ENCODE results near the gene ATAD5.
A peak's percentile ranks its signal among the peaks of the same experiment; 100 is the strongest.
"Not testable (repeated sequence)": the region's sequence is repeated elsewhere in the genome, so short reads cannot be mapped to it uniquely, and the experiment has no call there.

Gene ATAD5

DNA sequence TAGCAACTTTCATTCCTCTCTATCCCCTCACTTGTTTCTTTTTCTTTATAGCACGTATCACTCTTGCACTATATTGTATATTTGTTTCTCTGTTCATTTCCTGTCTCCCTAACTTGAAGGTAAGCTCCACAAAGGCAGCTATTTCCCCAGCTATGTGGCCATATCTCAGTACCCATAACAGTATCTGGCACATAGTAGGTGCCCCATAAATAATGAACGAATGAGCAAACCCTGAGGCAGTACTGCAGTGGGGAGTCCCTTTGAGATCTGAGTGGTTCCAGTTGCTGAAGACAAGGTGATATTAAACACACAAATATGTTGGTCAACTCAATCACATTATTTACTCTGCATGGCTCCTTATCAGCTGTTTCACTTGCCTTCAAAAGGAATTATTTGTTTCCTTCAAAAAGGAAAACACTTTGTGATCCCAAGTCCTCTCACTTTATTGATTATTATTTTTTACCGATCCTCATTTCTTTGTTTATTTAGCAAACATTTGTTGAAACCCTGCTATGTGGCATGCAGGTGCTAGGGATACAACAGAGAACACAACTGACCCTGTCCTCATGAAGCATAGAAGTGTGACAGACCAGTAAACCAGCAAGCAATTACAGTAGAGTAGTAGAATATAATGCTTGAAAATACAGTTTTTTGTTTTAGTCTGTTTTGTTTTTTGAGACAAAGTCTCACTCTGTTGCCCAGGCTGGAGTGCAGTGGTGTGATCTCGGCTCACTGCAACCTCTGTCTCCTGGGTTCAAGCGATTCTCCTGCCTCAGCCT is 84.3 kb downstream of the ATAD5 start:
- DNase-seq: no peak

DNA sequence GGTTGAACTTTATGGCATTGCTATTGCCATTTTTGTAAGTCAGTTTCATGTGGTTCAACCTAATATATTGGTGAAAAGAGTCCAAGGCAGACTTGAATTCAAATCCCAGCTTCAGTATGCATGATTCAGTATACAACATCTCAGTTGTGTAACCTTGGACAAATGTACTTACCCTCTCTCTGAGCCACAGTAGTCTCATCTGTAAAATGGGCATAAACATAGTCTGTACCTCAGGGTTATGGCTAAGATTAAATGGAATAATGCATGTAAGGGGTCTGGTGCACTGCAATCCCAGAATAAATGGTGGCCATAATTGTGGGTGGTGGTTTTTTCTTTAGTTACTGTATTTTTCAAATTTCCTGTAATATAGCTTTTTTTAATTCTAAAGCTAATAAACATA is 85.3 kb downstream of the ATAD5 start:
- no peak for DNase-seq

DNA sequence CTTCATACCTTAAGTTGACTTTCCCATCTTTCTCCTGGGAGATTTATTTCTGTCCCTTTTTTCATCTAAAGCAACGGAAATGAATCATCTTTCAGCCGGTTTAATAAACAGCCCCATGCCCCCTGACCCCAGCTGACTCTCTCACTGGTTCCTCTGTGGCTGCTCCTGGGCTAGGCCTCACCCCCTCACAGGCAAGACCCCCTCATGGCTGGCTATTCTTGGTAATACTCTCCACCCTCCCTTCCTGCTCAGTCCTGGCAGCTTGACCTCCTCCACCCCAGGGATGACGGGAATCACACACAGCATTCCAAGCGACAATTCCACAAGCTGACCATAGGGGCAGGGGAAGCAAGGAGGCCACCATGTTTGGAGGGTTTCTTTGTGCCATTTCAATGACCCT is 88.5 kb downstream of the ATAD5 start:
- DNase-seq: no peak

DNA sequence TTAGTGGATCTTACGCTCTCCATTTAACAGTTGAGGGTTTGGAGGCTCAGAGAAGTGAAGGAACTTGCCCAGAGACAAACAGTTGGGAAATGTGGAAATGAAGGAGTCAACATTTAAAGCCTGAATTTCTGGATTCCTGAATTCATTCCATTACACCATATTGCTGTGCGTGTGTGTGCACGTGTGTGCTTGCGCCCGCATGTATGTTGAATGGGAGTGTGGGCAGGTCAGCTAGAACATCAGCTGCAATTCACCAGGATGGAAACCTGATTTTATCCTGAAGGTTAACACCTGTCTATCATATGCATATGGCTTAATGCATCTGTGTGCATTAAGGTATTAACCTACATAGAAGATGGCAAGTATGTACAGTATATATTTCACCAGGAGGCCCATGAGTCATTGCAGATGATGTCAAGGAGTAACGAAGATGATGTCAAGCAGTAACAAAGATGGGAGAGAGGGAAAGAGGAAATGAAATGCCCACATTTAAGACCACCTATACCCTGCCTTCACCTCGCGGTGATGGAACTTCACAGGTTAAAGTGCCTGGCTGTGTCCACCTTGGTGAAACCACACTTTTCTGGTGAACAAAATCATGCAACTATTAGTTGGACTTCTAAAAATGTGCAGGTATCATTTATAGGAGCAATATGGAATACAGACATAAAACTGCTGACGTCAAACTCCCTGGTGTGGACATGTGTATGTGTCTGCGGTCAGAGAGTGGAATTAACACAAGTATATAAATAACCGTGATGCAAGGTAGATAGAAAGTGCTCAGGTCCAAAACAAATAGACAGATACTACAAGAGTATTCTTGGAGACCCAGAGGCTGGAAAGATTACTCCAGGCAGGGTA is 89.1 kb downstream of the ATAD5 start:
- DNase-seq: no peak

DNA sequence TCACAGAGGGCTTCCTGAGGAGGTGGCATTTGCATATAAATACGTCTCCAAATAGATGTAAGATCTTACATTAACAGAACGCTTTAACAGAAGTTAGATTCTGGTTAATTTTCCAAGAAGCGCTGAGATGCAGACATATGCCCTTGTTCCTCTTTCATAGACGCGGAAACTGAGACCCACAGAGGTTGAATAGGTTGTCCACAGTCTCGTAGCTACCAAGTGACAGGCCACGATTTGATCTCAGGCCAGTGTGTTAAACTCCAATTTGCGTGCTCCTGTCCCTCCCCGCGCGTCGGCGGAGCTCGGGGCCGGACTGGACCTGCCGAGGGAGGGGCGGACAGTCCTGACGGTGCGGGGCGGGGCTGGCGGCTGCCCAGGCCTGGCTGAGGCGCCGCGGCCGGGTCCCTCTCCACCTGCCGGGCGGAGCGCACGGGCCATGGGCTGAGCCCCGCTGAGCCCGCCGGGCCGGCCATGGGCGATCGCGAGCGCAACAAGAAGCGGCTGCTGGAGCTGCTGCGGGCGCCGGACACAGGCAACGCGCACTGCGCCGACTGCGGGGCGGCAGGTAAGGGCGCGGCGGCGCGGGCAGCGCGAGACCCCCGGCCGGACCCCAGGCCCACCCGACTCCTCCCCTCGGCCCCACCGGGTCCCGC is 89.9 kb downstream of the ATAD5 start, which contains the start of gene ADAP2:
TSS of gene ADAP2 (plus strand) at position 402 of the 653 bp plus-strand sequence. CDS start at position 472, 70 bp downstream.
- DNase-seq: no peak

DNA sequence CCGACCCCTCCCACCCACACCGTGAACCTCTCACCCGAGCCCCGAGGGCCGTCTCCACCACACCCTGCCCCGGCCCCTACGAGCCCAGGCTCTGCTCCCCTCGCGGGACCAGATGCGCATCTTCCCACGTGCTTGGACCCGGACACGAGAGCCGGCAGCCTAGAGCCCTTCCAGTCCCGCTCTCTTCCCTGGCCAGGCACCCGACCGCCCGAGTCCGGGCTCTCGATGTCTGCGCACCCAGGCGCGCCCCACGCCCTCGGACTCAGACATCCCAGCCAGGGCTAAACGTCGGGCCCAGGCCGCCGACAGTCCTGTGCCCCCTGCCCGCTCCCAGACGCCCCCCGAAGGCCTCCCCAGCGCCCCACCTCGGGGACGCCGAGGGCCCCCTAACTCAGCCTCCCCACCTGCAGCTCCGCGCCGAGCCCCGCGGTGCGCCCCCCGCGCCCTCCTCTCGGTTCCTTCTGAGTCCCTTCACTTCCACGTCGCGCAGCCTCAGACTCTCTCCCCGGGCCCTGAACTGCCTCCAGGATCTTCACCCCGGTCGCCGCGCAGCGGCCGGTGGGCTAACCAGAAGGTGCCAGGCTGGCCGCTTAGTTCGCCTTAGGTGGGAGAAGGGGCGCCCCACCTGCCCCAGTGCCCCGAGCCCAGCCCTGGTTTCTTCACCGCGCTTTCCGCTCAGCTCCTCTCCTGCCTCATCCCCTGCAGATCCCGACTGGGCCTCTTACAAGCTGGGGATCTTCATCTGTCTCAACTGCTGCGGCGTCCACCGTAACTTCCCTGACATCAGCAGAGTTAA is 90.7 kb downstream of the ATAD5 start:
- no peak for DNase-seq

DNA sequence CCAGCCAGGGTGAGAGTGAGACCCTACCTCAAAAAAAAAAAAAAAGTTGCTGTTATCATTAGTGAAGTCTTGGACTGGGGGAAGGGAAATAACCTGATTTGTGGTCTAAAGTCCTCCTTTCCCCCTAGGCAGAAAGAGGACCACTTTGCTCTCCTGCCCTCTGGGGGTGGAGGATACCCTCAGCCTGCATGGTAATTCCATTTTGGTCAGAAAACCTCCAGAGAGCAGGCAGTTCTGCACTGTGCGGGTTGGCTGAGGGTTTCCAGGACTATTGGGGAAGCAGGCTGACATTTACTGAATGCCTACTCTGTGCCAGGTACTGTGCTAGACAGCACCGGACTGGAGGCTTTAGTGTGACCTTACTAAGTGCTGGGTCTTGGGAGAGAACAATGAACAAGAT is 92.6 kb downstream of the ATAD5 start:
- no peak for DNase-seq

DNA sequence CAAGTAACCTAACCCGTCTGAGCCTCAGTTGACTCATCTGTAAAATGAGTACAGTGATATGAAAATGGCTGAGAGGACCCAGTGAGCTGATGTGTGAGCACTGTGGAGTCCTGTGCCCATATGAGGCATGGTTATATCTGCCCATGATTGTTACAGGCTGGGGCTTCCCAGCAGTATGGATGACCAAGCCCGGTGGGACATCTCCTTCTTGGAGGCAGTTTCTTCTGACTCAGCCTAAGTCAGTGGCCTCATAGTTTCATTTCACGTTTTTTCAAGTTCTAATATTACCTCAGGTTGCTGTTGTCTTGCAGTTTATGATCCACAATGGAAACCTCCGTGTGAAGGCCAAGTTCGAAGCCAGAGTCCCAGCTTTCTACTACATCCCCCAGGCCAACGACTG is 94.8 kb downstream of the ATAD5 start:
- no peak for DNase-seq

DNA sequence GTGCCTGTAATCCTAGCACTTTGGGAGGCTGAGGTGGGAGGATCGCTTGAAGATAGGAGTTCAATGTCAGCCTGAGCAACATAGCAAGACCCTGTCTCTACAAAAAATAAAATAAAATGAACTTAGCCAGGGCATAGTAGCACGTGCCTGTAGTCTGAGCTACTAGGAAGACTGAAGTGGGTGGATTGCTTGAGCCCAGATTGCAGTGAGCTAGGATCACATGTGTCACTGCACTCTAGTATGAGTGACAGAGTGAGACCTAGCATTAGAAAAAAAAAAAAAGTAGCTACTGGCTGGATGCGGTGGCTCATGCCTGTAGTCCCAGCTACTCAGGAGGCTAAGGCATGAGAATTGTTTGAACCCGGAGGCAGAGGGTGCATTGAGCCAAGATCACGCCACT is 96.0 kb downstream of the ATAD5 start:
- DNase-seq: no peak

DNA sequence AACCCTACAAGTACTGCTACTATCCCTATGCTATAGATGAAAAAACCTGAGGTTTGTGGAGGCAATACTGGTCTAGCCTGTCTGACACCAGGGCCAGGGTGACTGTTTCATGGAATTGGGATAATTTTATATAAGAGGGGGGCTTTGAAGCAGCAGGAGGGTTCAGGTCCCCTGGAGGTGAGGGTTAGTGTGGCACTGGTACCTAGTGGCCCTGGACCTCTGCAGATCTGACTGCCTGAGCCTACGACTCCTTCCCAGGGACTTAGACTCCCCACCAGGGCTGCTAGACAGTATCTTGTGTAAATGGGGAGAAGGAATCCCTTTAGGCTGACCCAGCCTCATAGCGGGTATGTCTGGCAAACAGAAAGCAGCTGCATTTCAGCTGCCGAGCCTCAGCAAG is 96.8 kb downstream of the ATAD5 start:
- no peak for DNase-seq

DNA sequence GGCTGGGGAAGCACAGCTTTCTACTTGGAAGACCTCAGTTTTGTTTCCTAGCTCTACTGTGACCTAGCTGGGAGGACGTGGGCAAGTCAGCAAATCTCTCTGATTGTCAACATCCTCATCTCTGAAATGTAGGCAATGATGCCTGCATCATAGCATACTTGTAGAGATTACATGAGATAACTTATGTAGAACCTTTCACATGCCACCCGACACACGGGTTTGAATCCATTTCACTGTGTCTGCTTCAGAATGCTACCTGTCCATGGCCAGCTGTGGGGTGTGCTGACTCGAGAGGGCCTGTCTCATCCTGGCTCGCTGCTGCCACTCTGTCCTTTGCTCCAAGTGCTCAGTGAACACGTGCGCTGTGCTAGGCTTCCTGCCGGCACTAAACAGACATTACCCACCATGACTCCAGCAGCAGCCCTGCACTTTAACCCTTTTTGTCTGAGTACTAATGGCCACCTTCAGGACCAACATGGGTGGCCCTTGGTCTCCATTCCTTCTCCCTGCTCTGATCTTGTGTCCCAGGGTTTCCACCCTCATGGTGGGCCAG is 97.4 kb downstream of the ATAD5 start:
- no peak for DNase-seq

DNA sequence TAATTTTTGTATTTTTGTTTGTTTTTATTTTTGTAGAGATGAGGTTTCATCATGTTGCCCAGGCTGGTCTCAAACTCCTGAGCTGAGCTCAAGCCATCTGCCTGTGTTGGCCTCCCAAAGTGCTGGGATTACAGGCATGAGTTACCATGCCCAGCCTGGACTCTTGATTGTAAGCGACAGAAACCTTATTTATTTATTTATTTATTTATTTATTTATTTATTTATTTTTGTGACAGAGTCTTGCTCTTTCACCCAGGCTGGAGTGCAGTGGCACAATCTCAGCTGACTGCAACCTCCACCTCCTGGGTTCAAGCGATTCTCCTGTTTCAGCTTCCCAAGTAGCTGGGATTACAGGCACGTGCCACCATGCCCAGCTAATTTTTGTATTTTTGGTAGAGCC is 98.1 kb downstream of the ATAD5 start:
- DNase-seq: not testable (repeated sequence)

DNA sequence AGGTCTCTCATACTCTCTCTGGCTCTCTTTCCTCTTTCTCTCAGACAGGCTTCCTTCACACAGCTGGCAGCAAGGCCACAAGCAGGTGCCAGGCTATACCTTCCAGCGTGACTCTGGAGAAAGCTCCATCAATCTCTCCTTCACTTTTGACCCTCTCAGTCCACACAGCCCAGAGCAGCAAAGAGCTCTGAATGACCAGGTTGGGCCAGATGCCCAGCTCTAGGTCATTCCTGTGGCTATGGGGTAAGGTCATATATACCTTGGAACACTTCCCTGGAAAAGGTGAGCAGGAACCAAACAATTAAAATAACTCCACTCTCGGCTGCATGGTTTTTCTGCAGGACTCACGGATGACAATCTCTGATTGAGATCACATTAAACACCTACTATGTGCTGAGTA is 98.7 kb downstream of the ATAD5 start:
- DNase-seq: no peak

DNA sequence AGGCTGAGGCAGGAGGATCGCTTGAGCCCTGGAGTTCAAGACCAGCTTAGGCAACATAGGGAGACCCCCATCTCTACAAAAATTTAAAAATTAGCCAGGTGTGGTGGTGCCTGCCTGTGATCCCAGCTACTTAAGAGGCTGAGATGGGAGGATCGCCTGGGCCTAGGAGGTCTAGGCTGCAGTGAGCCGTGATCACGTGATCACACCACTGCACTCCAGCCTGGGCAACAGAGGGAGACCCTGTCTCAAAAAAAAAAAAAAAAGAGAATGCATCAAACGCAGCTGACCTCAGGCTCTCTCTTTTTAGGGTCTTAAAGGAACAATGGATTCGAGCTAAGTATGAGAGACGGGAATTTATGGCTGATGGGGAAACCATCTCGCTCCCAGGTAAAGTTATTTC is 99.8 kb downstream of the ATAD5 start:
- not testable (repeated sequence) for DNase-seq

DNA sequence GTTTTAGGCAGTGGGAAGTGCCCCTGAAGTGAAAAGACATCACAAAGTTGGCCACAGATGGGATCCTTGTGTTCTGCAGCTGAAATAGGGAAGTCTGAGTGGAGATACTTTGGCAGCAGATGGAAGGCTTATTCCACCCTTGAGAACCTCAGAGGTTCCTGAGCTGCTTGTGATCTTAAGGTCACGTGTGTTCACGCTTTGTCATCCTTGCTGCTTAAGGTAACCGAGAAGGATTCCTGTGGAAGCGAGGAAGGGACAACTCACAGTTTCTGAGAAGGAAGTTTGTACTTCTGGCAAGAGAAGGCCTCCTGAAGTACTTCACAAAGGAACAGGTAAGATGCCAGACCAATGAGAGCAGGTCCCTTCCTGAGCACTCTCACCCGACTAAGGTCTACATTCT is 102.2 kb downstream of the ATAD5 start:
- DNase-seq: peak; percentile 17

DNA sequence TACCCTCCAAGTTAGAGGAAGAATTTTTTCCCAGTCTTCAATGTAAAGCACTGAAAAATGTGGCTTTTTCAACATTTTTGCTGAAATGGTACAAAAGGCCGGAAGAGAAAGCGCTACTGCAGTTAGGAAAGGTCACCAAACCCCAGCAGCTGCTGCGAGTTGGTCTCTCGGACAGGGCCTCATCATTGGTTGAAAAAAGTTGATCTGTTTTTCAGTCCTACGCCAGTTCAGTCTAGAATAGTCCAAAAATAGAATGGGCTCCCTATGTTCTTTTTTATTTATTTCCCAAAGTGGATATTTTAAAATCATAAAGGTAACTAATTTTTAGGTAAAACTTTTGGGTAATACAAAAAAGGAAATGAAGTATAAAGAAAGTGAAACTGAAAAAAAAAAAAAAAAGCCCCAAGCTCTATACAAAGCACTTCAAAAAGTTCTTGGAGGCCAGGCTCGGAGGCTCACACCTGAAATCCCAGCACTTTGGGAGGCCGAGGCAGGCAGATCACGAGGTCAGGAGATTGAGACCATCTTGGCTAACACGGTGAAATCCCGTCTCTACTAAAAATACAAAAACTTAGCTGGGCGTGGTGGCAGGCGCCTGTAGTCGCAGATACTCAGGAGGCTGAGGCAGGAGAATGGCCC is 107.4 kb downstream of the ATAD5 start:
- no peak for DNase-seq

DNA sequence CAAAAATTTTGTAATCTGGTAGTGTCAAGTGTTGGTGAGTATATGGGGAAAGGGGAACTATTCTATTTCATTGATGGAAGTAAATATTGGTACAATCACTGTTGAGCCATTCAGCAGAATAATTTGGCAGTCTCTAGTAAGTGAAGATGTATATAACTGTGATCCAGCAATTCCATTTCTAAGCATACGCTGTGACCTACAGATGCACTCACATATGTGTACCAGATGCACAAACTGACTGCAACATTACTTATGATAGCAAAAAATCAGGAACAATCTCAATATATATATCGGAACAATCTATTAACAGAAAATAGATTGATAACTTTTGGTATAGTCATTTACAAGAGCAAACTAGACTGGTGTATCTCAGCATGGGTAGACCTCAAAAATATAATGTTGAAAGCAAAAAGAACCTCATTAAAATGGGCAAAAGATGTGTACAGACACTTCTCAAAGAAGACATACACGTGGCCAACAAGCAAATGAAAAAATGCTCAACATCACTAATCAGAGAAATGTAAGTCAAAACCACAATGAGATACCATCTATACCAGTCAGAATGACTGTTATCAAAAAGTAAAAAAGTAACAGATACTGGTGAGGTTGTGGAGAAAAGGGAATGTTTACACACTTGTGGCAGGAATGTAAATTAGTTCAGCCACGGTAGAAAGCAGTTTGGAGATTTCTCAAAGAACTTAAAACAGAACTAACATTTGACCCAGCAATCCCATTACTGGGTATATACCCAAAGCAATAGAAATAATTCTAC is 110.7 kb downstream of the ATAD5 start:
- no peak for DNase-seq
